ENCODE data around the gene LCNL1. TPM values are rescaled to one million over a fixed set of nuclear protein-coding genes. Genes with fewer than 3 reads are reported as not detected.

LCNL1 gene
- total and polyA plus RNA-seq, 2 of the 13 experiments (the other 11 are each of a cell fraction or from before 2014, with no cell fraction given), result not detected

DNA sequence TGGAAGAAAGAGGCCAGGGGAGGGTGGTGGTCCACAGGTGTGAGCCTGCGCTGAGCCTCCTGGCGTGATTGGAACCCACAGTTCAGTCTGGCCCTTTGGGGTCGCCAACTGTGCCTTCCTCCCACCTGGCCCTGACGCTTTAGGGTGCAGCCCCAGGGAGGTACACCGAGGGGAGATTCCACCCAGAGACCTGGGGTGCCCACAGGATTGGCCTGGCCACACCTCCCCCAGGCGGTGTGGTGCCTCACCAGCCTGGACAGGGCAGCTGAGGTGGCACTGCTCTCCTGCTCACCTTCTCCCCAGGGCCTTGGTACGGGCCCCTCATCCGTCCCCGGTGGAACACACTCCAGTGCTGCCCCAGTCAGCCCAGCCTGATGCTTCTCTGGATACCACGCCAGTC, 14.6 kb downstream of the LCNL1 start:
- no peaks in the 10 kb centered on the region for H3K9me3 ChIP-seq (ENCODE audit: low read length)
- H4K20me1 ChIP-seq (ENCODE audit: insufficient read depth, low read length), result no peaks in the 10 kb centered on the region
- FAIRE-seq, result no peak
- CTCF ChIA-PET (ENCODE audit: low intra/inter-chr PET ratio, low total read pairs), result no interaction called here
- H3K9ac ChIP-seq (ENCODE audit: insufficient read depth, low read depth, low read length), result peak overlapping the region; percentile 56
- H3K79me2 ChIP-seq (ENCODE audit: insufficient read depth, low read length), result peaks cover 5% of the 10 kb centered on the region
- 86% methylated on average over 1 of the region's 10 CpGs for WGBS (ENCODE audit: low lambda C conversion rate)
- H3K27me3 ChIP-seq (ENCODE audit: control insufficient read depth in 1 of 2, insufficient read depth in 2 of 2, low read length in 2 of 2), result no peaks in the 10 kb centered on the region
- H2AFZ ChIP-seq (ENCODE audit: low read length), result no peak overlapping the region
- in situ Hi-C loops (cut with HindIII; ENCODE audit: extremely low pct_ligation_motif_present, low pct_unique_long_range_greater_than_20kb) (no loop called here), intact Hi-C loops (cut with micrococcal nuclease; ENCODE audit: unreplicated experiment) (no loop called here)
- TF ChIP-seq PHF21A (CRISPR knock-in tag; IDR thresholded peaks at IDR 0.05) (peak; percentile 34), ZNF605 (CRISPR knock-in tag; IDR thresholded peaks at IDR 0.05) (peak; percentile 31; the same call in 1 of the 2 replicates), ZNF225 (CRISPR knock-in tag; IDR thresholded peaks at IDR 0.05) (0 out of 2 replicates have a peak, but pooled peaks have one; percentile 6), BRF2 (CRISPR knock-in tag; IDR thresholded peaks at IDR 0.05) (no peak), ZSCAN9 (CRISPR knock-in tag; IDR thresholded peaks at IDR 0.05; ENCODE audit: borderline replicate concordance) (no peak)
- no peaks in the 10 kb centered on the region for H3K36me3 ChIP-seq (replicated peaks in 1 of 2; ENCODE audit: control insufficient read depth in 1 of 2, insufficient read depth in 2 of 2, low read length in 2 of 2)
- H3K4me3 ChIP-seq (replicated peaks in 1 of 3; ENCODE audit: insufficient read depth in 1 of 3, low read depth in 2 of 3, low read length in 3 of 3), result peak overlapping the region; percentile 58 to 75 (median 63); a peak in 5 of 6 replicates
- H3K27ac ChIP-seq (ENCODE audit: extremely low read length, insufficient read depth, low read length), result no peak overlapping the region
- peaks cover 71% of the 10 kb centered on the region for H3K4me1 ChIP-seq (ENCODE audit: insufficient read depth, low read length)
- DNase-seq (ENCODE audit: low spot score), result no peak
- no TSS peak for BruUV-seq (replicated peaks)
- peak overlapping the region; percentile 99 for H3K4me2 ChIP-seq (ENCODE audit: low read depth, low read length)
- peak; percentile 9 for ATAC-seq
- POLR2A ChIA-PET, result interaction anchor here (1.4 to 1.8 kb wide), 3 partner anchors 32 to 49 kb away, joined by 3 to 8 read pairs (median 4); no protein-coding TSS in a partner anchor

DNA sequence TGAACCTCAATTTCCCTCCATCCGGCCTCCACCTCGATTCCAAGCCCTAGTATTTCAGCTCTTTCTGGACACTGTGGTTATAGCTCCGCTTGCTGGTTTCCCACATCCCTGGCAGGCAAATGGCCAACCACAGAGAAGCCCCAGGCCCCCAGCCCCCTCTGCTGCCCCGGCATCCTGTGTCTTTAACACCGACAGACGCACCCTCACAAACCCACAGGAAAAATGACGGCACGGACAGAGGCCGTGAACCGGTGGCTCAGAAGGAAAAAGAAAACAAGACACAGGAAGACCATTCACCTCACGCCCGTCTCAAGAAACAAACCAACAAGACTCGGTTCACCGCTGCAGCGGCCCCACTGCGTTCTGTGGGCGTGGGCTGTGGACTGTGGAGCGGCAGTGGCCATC, 15.0 kb downstream of the LCNL1 start:
- H3K27ac ChIP-seq (ENCODE audit: extremely low read length, insufficient read depth, low read length), result no peak overlapping the region

More for the DNA sequence above, 15.0 kb downstream of the LCNL1 start:
- WGBS (ENCODE audit: low lambda C conversion rate), result 86% methylated on average over 18 of the region's 18 CpGs
- H3K79me2 ChIP-seq (ENCODE audit: insufficient read depth, low read length), result peaks cover 4% of the 10 kb centered on the region
- in situ Hi-C loops (cut with HindIII; ENCODE audit: extremely low pct_ligation_motif_present, low pct_unique_long_range_greater_than_20kb) (no loop called here), intact Hi-C loops (cut with micrococcal nuclease; ENCODE audit: unreplicated experiment) (no loop called here)
- H3K27me3 ChIP-seq (ENCODE audit: control insufficient read depth in 1 of 2, insufficient read depth in 2 of 2, low read length in 2 of 2), result no peaks in the 10 kb centered on the region
- BruUV-seq (replicated peaks), result no TSS peak
- peaks cover 72% of the 10 kb centered on the region for H3K4me1 ChIP-seq (ENCODE audit: insufficient read depth, low read length)
- H3K9ac ChIP-seq (ENCODE audit: insufficient read depth, low read depth, low read length), result peak overlapping the region; percentile 56; the same call in 1 of the 2 replicates
- H3K4me3 ChIP-seq (replicated peaks in 1 of 3; ENCODE audit: insufficient read depth in 1 of 3, low read depth in 2 of 3, low read length in 3 of 3), result 0 out of 6 replicates have a peak overlapping the region, but pooled peaks of 1 of the 3 experiments have one; percentile 75
- ATAC-seq (no peak), FAIRE-seq (no peak), DNase-seq (ENCODE audit: low spot score) (no peak)
- no peaks in the 10 kb centered on the region for H3K36me3 ChIP-seq (replicated peaks in 1 of 2; ENCODE audit: control insufficient read depth in 1 of 2, insufficient read depth in 2 of 2, low read length in 2 of 2)
- H4K20me1 ChIP-seq (ENCODE audit: insufficient read depth, low read length), result no peaks in the 10 kb centered on the region
- H3K9me3 ChIP-seq (ENCODE audit: low read length), result no peaks in the 10 kb centered on the region
- CTCF ChIA-PET (ENCODE audit: low intra/inter-chr PET ratio, low total read pairs), result no interaction called here
- TF ChIP-seq, protein P1, sequence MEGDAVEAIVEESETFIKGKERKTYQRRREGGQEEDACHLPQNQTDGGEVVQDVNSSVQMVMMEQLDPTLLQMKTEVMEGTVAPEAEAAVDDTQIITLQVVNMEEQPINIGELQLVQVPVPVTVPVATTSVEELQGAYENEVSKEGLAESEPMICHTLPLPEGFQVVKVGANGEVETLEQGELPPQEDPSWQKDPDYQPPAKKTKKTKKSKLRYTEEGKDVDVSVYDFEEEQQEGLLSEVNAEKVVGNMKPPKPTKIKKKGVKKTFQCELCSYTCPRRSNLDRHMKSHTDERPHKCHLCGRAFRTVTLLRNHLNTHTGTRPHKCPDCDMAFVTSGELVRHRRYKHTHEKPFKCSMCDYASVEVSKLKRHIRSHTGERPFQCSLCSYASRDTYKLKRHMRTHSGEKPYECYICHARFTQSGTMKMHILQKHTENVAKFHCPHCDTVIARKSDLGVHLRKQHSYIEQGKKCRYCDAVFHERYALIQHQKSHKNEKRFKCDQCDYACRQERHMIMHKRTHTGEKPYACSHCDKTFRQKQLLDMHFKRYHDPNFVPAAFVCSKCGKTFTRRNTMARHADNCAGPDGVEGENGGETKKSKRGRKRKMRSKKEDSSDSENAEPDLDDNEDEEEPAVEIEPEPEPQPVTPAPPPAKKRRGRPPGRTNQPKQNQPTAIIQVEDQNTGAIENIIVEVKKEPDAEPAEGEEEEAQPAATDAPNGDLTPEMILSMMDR (CRISPR knock-in tag; IDR thresholded peaks at IDR 0.05), result peak; percentile 21; the same call in 1 of the 2 replicates
- peak; percentile 14; the same call in 1 of the 2 replicates for TF ChIP-seq STAG1 (CRISPR knock-in tag; IDR thresholded peaks at IDR 0.05)
- TF ChIP-seq, protein P2, sequence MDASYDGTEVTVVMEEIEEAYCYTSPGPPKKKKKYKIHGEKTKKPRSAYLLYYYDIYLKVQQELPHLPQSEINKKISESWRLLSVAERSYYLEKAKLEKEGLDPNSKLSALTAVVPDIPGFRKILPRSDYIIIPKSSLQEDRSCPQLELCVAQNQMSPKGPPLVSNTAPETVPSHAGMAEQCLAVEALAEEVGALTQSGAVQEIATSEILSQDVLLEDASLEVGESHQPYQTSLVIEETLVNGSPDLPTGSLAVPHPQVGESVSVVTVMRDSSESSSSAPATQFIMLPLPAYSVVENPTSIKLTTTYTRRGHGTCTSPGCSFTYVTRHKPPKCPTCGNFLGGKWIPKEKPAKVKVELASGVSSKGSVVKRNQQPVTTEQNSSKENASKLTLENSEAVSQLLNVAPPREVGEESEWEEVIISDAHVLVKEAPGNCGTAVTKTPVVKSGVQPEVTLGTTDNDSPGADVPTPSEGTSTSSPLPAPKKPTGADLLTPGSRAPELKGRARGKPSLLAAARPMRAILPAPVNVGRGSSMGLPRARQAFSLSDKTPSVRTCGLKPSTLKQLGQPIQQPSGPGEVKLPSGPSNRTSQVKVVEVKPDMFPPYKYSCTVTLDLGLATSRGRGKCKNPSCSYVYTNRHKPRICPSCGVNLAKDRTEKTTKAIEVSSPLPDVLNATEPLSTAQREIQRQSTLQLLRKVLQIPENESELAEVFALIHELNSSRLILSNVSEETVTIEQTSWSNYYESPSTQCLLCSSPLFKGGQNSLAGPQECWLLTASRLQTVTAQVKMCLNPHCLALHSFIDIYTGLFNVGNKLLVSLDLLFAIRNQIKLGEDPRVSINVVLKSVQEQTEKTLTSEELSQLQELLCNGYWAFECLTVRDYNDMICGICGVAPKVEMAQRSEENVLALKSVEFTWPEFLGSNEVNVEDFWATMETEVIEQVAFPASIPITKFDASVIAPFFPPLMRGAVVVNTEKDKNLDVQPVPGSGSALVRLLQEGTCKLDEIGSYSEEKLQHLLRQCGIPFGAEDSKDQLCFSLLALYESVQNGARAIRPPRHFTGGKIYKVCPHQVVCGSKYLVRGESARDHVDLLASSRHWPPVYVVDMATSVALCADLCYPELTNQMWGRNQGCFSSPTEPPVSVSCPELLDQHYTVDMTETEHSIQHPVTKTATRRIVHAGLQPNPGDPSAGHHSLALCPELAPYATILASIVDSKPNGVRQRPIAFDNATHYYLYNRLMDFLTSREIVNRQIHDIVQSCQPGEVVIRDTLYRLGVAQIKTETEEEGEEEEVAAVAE (CRISPR knock-in tag; IDR thresholded peaks at IDR 0.05; ENCODE audit: borderline replicate concordance), result no peak
- no peak overlapping the region for H2AFZ ChIP-seq (ENCODE audit: low read length)
- POLR2A ChIA-PET, result no interaction called here
- peak overlapping the region; percentile 99; the same call in 1 of the 2 replicates for H3K4me2 ChIP-seq (ENCODE audit: low read depth, low read length)
